ENCODE results near the gene CRK. TPM values are rescaled to one million over a fixed set of nuclear protein-coding genes. Genes with fewer than 3 reads are reported as not detected.
A peak's percentile ranks its signal among the peaks of the same experiment; 100 is the strongest.

The CRK gene
- polyA plus RNA-seq, 1 experiment, result 53.8 TPM

DNA sequence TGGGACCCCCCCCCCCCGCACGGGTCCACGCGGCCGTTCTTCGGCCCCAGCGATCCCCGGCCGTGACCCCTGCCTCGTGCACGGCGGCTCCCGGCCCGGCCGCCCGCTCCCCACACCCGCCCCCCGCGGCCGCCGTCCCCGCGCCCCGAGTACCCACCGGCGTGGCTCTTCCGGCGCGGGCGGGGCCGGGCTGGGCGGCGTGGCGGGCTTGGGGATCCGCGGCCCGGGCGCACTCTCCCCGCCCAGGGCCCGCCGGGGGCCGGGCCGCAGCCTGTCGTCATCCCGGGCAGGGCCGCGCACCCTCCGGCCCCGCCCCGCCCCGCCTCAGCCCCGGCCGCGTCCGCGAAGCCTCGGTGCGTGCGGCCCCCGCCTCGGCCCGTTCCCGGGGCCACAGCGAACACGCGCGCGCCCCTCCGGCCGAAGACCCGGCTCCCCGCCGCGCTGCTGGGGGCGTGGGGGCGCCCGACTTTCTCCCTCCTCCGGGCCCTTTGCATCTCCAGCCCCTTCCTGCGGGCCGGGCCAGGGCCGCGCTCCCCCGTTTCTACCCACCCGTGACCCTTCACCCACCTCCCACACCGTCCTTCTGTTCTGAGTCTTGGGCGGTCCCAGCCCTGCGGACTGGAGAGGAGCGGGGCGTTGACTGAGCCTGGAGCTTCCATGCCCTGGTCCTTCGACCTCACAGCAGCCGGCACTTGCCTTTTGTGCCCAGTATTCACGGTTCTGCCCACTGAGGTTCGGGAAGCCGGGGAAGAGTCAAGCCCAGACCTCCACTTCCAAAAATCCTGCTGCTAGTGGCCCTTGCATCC, 35.6 kb upstream of the CRK start:
- no peaks in the 10 kb centered on the region for H3K27me3 ChIP-seq (ENCODE audit: control insufficient read depth, insufficient read depth, low read length)
- peak overlapping the region; percentile 78 for H3K4me3 ChIP-seq (ENCODE audit: low read depth, low read length)
- ChIA-PET CTCF (interaction anchor here (0.8 to 2.1 kb wide), 4 partner anchors 8 to 230 kb away, joined by 3 to 12 read pairs (median 4); partner anchors contain the start of gene INPP5K), POLR2A (no interaction called here)
- H3K36me3 ChIP-seq (ENCODE audit: control insufficient read depth, insufficient read depth, low read length), result peaks cover 4% of the 10 kb centered on the region
- DNase-seq (ENCODE audit: low read depth), result no peak
- TF ChIP-seq CTCF (IDR thresholded peaks at IDR 0.05; ENCODE audit: insufficient read depth, low read depth, low read length), result no peak

GRCh38 chr17:1490643-1491442, 34.8 kb upstream of the CRK start:
- CTCF ChIA-PET, result interaction anchor here (1.8 kb wide), 1 partner anchor 25 kb away, joined by 10 read pairs; the partner anchor contains the start of gene INPP5K
- POLR2A ChIA-PET, result no interaction called here
- H3K36me3 ChIP-seq (ENCODE audit: control insufficient read depth, insufficient read depth, low read length), result no peaks in the 10 kb centered on the region; the same call in none of the 2 replicates
- no peaks in the 10 kb centered on the region for H3K27me3 ChIP-seq (ENCODE audit: control insufficient read depth, insufficient read depth, low read length)
- H3K4me3 ChIP-seq (ENCODE audit: low read depth, low read length), result peak overlapping the region; percentile 78
- no peak for TF ChIP-seq CTCF (IDR thresholded peaks at IDR 0.05; ENCODE audit: insufficient read depth, low read depth, low read length)
- no peak for DNase-seq (ENCODE audit: low read depth)

DNA sequence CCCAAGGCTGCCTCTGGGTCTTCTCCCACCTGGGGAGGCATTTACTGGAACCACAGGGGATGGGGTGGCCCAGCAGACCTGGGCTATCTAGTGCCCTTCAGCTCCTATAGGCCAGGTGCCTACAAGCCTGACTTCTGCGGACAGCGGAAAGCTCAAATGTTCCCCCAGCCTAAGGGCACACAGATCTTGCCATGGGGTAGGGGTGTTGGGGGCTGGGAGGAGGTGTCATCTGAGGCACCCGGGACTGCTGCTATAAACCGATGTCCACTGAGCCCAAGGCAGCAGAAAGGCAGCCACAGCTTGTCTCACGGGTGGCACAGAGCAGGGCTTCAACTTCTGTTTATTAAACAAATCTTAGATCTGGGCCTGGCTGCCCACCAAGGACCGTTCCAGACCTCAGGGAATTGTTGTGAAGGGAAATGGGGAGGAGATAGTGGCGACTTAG, 32.8 kb upstream of the CRK start:
- DNase-seq (ENCODE audit: low read depth), result no peak
- Histone ChIP-seq H3K36me3 (ENCODE audit: control insufficient read depth, insufficient read depth, low read length) (no peaks in the 10 kb centered on the region; the same call in none of the 2 replicates), H3K4me3 (ENCODE audit: low read depth, low read length) (peak overlapping the region; percentile 52), H3K27me3 (ENCODE audit: control insufficient read depth, insufficient read depth, low read length) (no peaks in the 10 kb centered on the region)
- TF ChIP-seq CTCF (IDR thresholded peaks at IDR 0.05; ENCODE audit: insufficient read depth, low read depth, low read length), result no peak
- ChIA-PET POLR2A (interaction anchor here (0.7 kb wide), 1 partner anchor 285 kb away, joined by 9 read pairs; no protein-coding TSS in a partner anchor), CTCF (interaction anchor here (0.8 kb wide), 1 partner anchor 124 kb away, joined by 3 read pairs; no protein-coding TSS in a partner anchor)

DNA sequence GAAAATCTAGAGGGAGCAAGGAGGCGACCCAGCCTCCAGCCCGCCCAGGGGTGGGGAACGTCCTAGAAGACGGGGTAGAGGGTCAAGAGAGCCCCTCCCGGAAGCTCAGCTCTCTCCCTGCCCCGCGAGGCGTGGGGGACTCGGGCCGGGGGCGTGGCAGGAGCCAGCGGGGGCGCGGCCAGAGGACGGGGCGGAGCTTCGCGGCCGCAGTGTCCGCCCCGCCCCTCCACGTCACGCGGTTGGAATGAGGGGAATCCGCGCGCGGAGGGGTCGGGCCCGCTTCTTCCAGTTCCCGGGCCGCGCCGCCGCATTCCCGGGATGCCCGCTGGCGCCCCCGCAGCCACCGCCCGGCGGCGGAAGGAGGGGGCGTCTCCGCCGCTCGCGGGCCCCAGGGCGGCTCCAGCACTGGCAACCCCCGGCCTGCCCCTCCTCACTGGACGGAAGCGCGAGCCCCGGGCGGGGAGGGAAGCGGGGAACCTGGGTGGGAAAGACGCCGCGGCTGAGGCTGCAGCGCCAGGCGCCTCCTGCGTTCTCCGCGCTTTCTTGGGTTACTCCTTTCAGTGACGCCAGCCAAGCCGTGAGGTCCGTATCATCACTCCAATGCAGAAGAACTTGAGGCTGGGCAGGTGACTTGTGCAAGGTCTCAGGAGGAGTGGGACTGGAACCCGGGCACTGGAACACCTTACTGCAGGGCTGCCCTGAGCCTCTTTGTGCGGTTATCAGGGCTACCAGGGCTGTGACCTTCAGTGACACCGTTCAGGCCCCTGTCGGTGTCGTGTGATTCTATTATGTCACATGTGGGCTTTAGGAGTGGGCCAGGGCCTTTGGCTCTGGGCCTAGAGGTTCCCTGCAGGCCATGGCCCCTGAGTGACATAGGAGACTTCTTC, 32.1 kb upstream of the CRK start:
- Histone ChIP-seq H3K27me3 (ENCODE audit: control insufficient read depth, insufficient read depth, low read length) (no peaks in the 10 kb centered on the region), H3K36me3 (ENCODE audit: control insufficient read depth, insufficient read depth, low read length) (peaks cover 4% of the 10 kb centered on the region), H3K4me3 (ENCODE audit: low read depth, low read length) (peak overlapping the region; percentile 52)
- POLR2A ChIA-PET, result interaction anchor here (0.6 kb wide), 3 partner anchors 24 to 341 kb away, joined by 3 to 9 read pairs (median 7); partner anchors contain the start of genes RPA1 and SMYD4
- CTCF ChIA-PET, result interaction anchor here (1.4 to 2.4 kb wide), 2 partner anchors 28 to 122 kb away, joined by 4 to 12 read pairs; partner anchors contain the start of gene INPP5K
- peak; percentile 56 for DNase-seq (ENCODE audit: low read depth)
- no peak for TF ChIP-seq CTCF (IDR thresholded peaks at IDR 0.05; ENCODE audit: insufficient read depth, low read depth, low read length)

Data from BJ (cell line).